MM.1S (cell line): Measurements from ENCODE around the gene NAT9.

Experiments
- CTCF ChIP-seq: fragments of 300-600 bp; sonication (generic); IDR thresholded peaks from 2 replicates; pipeline ENCODE4 v1.5.1; 2016; ENCODE audit warnings: antibody characterized with exemption, low read length, mixed read lengths
- EZH2 ChIP-seq: fragments of 300-600 bp; sonication (generic); optimal IDR thresholded peaks from 2 replicates; pipeline ENCODE3; 2017; ENCODE audit warnings: low read depth, mild to moderate bottlenecking, antibody characterized with exemption, low read length, mixed read lengths
- EZH2phosphoT487 ChIP-seq: fragments of 300-600 bp; sonication (generic); IDR thresholded peaks from 2 replicates; pipeline ENCODE4 v1.6.1; 2018; ENCODE audit warnings: antibody characterized with exemption, low read length

DNA sequence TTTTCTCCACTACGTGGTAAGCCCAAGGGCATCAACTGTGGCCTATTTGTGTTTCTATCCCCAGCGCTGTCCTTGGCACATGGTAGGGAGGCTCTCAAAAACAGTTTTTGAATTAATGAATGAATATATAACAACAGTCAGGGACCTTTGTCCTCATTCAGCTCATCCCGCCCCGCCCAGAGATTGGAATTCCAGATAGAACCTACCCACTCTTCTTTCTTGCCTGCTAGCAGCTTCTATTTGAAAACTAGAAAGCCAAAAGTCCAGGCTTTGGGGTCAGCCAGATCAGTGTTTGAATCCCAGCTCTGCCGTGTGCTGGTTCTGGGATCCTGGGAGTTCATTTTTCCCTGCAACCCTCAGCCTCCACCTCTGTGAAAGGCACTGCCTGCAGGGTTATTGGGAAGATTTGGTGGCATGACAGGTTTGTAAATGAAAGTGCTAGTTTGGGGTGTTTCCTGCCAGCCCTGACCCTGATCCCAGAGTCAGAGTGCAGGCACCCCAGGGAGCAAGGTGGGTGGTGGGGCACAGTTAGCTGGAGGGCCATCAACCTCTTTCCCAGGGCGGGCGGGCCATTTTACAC, 23.2 kb downstream of the NAT9 start:
- TF ChIP-seq CTCF (no peak), EZH2 (no peak), EZH2phosphoT487 (no peak)
